HG02852 (cell line): Measurements from ENCODE around the gene MTG1.
"Not testable (repeated sequence)": the region's sequence is repeated elsewhere in the genome, so short reads cannot be mapped to it uniquely, and the experiment has no call there.

ENCODE experiments used
- ATAC-seq: cut with Tn5 transposase; IDR thresholded peaks from one replicate; pipeline ENCODE4 v1.9.1; 2021; ENCODE audit warnings: mild to moderate bottlenecking, moderate library complexity; ENCODE audit not compliant: unreplicated experiment

Gene MTG1

DNA sequence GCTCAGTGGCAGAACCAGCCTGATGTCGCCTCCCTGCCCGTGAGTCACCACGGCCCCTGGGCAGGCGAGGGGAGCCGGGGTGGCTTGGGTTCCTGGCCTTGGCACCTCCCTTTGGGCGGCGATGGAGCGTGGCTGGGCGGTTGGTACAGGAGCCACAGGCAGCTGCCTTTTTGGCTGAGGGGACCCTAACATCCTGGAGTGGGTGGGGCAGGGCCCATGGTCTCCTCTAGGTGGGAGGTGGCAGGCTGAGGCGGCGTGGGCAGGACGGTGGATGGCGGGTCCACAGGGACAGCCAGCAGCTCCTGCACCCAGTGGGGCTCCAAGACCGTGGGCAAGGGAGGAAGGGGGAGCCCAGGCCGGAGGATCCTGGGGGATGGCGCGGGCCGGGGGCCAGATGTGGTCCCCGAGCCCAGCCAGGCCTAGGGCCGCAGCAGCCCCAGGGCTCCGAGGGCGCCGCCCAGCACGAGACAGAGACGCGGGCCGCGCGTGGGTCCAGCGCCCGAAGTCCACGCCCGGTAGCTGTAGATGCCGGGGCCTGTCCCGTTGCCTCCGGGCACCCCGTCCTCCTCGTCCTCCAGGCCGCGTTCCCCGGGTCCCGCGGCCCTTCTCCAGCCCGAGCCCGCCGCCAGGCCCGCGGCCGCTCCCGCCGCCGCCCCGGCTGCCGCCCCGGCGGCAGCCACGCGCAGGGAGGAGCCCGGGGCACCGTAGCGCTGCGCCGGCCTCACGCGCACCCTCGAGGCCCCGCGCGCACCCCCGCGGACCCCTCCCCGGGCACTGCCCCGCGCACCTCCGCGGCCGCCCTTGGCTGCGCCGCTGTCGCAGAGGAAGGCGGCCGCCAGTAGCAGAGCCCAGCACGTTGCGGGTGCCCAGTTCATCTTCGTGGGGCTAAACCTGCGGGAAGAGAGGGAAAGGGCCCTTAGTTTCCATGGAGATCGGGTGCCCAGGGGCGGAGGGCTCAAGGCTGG, 29.1 kb downstream of the MTG1 start:
- ATAC-seq, result no peak

DNA sequence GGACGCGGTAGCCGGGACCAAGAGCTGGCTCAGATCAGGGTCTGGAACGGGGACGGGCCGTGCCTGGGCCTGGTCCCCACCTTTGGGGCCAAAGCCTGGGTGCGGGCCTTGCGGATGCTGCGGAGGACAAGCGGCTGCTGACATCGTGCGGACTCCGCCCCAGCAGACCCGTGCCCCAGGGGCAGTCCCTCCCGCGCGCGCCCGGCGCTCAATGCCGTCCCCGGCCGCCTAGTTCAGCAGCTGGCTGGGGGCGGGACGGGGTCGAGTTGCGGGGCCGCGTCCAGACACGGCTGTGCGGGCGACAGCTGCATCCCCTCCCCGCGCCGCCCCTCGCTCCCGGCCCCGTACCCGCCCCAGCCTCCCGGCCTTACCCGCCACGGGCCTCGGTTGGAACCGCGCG, 30.1 kb downstream of the MTG1 start:
- not testable (repeated sequence) for ATAC-seq

DNA sequence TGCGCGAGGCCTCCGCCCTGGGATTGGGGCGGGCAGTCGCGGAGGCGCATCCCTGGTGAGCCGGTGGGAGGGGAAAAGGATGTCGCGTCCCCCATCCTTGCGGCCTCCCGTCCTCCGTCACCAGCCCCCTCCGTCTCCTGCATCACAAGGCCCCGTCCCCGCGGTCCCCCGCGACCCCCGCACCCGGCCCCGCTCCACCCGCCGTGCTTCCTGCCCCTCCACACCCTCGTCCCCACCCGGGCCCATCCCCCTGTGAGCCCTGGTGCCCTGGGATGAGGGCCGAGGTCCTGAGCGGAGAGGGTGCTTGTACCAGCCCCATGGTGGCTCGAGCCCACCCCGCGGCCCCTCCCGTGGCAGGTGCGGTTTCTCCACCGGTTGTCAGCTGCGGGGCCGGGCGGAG, 30.6 kb downstream of the MTG1 start, which contains the start of gene SPRN:
Gene SPRN (minus strand): TSS at position 25 of the 400 bp plus-strand sequence. CDS start 944 bp downstream, outside the sequence.
- ATAC-seq, result not testable (repeated sequence)

DNA sequence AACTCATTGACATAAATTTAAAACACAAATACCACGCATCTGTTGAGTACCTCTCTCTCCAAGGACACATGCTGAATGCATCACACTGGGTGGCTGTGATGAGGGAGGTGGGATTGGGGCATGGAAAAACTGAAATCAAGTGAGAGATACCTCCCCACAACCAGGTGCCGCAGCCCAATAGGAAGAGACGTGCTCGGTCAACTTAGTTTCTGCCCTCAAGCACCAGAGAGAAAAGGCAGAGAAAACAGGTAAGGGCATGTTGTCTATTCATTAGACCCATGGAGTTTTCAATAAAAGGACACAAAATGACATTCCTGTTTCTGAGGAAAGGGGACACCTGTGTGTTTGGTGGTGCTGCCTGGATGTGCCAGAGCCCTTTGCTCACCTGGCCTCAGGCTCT, 35.6 kb downstream of the MTG1 start:
- not testable (repeated sequence) for ATAC-seq

DNA sequence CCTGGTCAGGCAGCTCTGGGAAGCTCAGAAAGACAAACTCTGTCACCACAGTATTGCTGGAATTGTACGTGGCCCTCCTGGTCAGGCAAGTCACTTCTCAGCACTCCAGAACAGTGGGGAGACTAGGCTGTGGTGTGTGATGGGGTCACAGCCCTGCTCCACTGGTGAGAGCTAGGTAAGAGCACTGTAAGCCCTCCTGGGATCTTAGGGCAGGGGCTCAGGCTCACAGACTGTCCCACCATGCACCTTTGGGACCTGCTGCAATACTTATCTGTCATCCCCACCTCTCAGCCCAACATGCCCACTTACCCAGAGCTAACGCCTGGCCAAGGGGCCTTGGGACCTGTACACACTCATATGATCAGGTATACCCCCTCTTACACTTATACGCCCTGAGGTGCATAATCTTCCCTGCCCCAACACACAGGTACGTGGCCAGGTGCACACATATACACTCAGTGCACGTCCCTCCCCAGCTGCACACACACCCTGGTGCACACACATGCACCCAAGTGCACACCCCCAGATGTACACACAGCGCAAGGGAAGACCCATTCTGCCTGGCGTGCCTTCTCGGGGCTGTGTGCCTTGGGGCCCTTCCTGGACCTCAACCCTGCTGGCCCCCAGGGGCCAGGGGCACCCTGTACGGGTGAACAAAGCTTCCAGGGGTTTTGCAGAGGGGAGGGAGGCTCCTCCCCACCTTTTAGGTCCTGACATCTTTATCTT, 38.1 kb downstream of the MTG1 start:
- ATAC-seq, result not testable (repeated sequence)

DNA sequence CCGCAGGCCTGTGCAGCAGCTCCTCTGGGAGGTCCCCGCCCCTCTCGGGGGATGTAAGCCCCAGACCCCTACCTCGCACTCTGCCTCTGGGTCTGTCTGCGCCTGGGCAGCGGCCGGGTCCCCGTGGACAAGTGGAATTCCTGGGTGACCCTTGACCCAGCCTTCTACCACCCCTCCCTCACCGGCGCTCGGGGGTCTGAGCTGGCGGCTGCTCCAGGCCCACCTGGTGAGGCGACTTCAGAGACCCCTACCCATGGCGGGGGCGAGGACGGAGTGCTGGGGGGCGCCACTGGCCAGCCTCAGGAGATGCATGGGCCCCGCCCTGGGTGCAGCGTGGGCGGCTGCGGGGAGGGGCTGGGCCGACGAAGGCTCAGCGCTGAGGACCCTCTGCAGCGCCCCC, 38.8 kb downstream of the MTG1 start:
- ATAC-seq, result not testable (repeated sequence)

DNA sequence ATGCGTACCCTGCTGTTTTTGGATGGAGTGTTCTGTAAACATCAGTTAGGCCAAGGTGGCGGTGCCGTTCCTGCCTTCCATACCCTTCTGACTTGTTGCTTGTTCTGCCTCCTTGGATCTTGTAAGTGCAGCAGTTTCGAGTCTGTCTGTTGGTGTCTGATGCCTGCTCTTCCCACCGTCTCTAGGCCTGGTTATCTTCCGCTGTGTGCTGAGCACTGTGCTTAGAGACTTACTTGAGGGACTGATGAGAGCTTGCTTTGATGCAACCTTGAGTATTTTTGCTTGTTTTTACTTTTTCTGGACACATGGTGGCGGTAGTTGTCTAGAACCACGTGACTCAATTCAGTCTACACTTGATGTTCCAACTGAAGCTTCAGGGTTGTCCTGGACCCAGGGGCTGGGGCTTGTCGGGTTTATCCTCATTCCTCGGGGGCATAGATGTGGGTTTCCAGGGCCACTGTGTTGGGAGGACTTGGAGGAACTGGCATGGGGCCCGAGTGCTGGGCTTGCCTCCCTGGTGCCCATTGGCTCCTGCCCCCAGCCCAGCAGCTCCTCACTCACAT, 44.8 kb downstream of the MTG1 start:
- no peak for ATAC-seq

DNA sequence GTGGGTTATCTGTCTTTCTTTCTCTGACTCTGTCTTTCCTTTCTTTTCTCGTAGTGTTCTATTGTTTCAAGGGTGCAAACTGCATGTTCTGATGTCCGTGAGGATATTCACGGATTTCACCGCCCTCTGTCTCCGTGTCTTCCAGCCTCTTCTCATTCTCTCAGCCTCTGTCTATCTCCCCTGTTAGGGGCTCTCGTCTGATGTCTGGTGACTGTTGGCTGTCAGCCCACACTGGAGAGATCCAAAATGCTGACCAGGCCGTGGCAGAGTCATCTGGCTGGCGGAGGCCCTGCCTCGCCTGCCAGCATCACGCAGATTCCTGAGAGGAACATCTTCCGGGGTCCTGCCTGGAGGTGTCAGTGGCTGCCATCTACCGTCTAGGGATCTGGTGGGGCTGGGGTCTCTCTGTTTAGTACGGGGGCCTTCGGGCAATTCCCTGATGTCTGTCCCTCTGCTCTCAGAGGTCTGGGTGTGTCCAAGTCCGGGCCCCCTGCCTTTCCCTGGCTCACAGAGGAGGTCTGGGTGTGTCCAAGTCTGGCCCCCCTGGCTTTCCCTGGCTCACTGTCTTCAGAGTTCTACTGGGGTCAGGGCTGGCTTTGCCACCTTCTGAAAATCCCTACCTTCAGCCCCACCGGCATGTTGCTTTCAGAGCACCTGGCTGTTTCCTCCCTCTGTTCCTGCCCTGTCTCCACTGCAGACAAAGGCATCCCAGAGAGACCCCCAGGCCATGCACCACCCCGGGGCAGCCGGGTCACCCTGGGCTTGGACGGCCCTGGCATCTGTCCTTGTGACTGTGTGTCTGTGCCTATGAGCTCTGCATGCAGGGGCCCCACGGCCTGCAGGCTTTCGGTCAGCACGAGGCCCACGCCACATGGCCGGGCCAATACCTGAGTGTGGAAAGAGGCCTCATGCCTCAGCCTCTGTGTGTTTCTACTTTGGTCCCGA, 45.8 kb downstream of the MTG1 start:
- no peak for ATAC-seq

DNA sequence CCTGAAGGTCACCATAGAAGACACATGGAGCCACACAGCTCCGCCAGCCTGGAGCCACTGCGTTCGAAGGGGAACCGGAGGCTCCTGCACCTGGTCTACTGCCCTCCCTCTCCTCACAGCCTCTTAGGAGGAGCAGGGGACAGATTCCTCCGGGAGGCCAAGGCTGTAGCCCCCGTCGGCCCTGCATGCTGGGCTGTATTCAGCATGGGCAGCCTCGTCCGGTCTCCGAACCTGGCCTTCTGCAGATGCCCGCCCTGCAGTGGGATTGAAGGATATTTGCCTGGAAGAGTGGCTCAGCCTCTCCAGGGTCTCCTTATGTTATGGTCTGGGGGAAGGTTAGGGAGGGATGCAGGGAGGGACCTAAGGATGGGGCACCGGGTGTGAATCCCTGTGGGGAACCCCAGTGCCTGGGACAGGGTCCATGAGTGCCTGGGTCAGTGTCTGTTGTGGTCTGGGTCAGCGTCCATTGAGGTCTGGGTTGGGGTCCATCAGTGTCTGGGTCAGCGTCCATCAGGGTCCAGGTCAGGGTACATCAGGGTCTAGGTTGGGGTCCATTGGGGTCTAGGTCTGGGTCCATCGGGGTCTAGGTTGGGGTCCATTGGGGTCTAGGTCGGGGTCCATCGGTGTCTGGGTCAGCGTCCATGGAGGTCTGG, 46.8 kb downstream of the MTG1 start:
- ATAC-seq, result no peak

DNA sequence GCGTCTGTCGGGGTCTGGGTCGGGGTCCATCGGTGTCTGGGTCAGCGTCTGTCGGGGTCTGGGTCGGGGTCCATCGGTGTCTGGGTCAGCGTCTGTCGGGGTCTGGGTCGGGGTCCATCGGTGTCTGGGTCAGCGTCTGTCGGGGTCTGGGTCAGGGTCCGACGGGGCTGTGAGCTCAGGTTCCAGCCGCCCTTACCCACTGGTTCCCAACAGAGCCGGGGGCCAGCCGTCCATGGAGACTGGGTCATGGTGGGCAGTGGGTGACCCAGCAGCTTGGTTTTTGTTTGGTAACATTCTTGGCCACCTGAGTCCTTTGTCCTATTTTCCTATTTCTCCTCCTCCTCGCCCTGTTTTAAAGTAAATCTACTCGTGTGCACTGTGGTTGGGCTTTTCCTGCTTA, 47.4 kb downstream of the MTG1 start:
- ATAC-seq, result not testable (repeated sequence)

DNA sequence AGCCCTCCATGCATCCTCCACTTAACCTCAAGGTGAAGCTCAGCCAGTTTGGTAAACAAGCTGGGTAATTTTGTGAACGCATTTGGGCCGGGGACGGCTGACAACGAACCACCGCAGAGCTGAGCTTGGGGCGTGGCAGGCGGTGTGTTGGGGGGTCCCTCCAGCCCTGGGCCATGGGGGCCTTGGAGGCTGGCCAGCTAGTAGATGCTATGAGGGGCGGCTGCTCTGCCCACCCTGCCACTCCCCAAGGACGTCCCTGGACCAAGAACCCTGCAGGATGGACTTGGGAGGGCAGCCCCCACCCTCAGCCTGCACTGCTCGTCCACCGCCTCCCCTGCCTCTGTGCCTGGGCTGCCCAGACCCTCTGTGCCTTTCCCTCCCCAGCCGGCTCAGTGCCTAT, 47.8 kb downstream of the MTG1 start:
- ATAC-seq, result no peak

DNA sequence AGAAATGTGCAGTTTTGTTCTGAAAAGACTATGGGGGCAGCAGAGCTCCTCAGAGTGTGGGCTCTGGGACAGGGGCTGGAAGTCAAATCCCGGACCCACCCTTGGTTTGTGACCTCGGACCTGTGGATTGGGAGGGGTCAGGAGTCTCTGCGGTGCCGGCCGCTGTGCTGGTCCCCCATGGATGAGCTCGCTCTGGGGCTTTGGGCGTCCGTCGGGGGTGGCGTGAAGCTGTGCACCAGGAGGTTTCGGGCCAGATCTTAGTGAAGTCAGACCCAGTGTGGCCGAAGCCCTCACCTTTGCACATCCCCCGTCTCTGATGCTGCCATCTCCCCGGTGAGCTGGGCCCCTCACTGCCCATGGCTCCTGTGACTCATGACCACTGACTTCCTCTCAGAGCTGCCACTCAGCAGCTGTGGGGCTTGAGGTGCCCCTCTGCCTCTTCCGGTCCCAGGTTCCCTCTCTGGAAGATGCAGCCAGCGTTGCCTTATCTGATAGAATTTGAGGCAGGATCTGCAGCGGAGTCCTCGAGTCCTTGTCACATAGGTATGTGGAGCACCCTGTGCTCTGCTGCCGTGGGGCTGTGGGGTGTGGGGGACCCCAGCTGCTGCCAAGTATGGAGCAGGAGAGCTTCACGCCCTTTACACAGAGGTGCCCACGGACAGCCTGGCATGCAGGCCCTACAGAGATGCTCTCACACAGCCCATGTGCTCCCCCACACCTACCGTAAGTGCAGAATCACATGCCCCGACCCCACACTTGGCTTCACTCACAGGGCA, 48.4 kb downstream of the MTG1 start:
- no peak for ATAC-seq

DNA sequence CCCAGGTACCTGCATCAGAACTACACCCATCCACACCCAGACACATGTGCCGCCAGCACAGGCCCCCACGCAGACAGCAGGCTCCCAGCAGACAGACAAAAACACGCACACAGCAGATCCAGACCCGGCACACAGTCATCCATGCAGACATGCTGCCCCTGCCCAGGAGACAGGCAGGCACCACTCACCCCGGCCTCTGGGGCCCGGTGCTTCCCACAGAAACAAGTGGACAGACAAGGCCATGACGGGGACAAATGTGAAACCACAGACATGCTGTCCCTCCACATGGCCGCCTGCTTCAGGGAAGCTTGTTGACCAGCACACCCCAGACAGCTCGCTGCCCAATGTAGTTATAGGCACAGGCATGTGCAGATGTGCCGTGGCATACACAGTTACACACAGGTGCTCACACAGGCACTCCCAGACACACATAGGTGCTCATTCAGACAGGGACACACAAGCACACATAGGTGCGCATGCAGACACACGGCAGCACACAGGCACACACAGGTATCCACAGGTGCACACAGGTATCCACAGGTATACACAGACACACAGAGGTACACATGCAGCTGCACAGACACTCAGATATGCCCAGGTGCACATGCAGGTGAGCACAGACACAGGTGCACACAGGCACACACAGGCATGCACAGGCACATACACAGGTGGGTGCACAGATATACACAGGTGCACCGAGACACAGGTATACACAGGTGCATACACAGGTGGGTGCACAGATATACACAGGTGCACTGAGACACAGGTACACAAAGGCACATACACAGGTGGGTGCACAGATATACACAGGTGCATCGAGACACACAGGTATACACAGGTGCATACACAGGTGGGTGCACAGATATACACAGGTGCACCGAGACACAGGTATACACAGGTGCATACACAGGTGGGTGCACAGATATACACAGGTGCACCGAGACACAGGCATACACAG, 49.3 kb downstream of the MTG1 start:
- no peak for ATAC-seq

DNA sequence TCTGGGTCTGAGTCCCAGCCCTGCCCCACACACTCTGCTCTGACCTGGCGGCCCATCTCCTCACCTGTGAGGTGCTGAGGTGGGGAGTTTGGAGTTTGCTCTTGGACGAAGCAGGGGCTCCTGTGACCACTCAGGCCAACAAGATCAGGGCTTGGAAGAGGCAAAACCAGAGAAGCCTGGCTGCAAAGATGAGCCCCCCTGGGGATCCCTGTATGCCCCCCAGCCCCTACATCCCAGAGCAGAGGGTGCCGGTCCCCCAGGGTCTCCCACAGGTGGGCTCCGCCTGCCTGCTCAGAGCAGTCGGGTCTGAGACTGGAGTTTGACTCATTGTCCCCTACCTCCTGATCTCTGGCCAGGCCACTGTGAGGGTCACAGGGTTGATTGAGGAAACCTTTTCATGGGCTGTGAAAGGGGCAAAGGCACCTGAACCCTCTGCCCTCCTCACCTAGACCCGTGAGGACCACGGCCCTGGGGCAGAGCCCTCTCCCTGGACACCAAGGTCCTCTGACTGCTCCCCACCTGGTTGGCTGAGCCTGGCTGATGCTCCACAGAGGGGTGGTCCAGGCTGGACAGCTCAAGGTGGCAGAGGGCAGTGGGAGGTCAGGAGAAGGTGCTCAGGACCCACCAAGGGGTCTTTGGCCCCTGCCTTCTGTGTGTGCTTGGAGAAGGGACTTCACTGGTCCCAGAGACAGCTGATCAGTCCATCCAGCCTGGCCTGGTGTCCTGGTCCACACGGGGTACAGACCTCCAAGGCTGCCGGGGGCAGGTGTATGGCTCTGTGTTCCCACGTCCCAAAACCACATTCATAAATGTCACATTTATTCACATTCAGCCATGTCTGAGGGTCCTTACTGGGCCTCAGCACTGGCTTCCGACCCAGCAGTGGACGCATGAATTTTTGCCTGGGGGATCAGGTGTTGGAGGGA, 50.6 kb downstream of the MTG1 start:
- no peak for ATAC-seq

DNA sequence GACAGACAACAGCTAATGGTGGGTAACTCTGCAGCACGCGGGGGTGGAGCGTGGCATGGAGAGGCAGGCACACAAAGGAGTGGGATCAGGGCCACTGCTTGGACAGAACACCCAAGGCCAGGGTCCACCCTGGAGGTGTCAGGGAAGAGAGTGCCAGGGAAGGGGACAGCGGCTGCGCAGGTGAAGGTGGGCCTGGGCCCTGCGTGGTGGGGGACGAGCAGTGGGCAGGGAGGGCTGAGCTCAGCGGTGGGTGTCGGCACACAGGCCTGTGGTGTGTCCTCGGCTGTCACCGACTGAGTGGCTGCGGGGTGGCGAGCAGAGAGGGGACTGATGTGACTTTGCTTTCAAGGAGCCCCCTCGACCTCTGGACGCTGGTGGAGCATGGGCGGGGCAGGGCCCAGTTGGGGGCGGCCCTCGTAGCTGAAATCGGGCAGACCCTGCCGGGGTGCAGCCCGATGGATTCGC, 51.3 kb downstream of the MTG1 start:
- ATAC-seq, result no peak

DNA sequence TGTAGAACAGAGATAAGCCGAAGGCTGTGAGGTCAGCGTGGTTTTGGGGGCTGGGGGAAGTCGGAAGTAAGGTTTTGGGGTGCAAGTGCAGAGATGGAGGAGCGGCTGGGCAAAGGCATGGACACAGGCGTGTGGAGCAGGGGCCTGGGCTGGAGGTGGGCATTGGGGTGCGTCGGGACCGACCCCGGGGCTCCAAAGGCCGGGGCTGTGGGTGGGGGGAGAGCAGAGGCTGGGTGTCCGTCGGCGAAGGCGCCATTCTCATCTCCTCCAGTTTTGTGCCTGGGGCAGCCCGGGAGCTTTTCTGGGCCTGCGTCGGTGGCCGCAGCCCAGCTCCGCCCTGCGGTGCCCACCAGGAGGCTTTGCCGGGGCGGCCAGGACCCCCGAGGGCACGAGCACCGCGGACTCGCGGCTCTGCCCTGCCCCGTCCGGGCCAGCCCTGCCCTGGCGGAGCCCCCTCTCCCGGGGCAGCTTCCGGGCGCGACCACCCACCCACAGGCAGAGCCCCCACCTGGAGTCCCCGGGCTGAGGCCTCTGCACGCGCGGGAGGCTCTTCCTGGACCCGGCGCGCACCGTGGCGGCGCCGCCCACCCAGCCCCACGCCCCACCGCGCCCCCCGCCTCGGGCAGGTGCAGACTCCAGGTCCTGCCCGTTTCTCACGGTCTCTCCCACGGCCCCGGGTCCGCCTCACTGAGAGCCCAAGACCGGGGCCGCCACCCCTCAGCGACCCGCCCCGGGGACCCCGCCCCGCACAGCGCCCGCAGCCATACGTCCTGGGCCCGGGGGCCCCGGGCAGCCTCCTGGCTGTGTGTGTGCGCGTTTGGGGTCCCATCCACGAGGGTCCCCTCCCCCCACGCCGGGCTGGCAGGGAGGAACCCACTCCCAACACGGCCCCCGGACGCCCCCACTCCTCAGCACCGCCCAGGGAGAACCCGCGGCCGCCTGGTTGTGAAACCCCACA, 52.1 kb downstream of the MTG1 start:
- no peak for ATAC-seq
